Suppressor macrophage (primary cell): Measurements from ENCODE around the gene ACTG1.
"Not testable (repeated sequence)": the region's sequence is repeated elsewhere in the genome, so short reads cannot be mapped to it uniquely, and the experiment has no call there.

ENCODE experiments used
- DNase-seq, 4 experiments: peaks; one replicate each; pipeline ENCODE4 v3.0.0-alpha.2; 2020 to 2022

ACTG1 gene

GRCh38 chr17:81531998-81532404 is 19.4 kb upstream of the ACTG1 start:
- DNase-seq = not testable (repeated sequence)

- not testable (repeated sequence) for DNase-seq
Measured at GRCh38 chr17:81531013-81531412, 18.4 kb upstream of the ACTG1 start.

- no peak for DNase-seq
Measured at GRCh38 chr17:81529437-81529803, 16.8 kb upstream of the ACTG1 start.

GRCh38 chr17:81528651-81529436 is 16.2 kb upstream of the ACTG1 start:
- no peak for DNase-seq

GRCh38 chr17:81528384-81528650 is 15.7 kb upstream of the ACTG1 start:
- DNase-seq = no peak

- DNase-seq = no peak
Measured at GRCh38 chr17:81527591-81528383, 15.2 kb upstream of the ACTG1 start, which contains the start of gene FSCN2. FSCN2 (plus strand) TSS chr17:81528377; CDS start chr17:81528532, 155 bp downstream.

GRCh38 chr17:81526662-81527571 is 14.3 kb upstream of the ACTG1 start:
- no peak for DNase-seq

- DNase-seq = no peak
Measured at GRCh38 chr17:81524865-81525159, 12.2 kb upstream of the ACTG1 start.

GRCh38 chr17:81524039-81524864 is 11.7 kb upstream of the ACTG1 start:
- DNase-seq = no peak

- DNase-seq = no peak
Measured at GRCh38 chr17:81523402-81524038, 10.9 kb upstream of the ACTG1 start.

GRCh38 chr17:81522491-81523401 is 10.1 kb upstream of the ACTG1 start:
- DNase-seq = peak in 3 of 4 experiments; percentile 40 to 61 (median 58)

- DNase-seq = no peak
Measured at GRCh38 chr17:81520021-81520901, 7.7 kb upstream of the ACTG1 start.

- peak in 3 of 4 experiments; percentile 46 to 63 (median 55) for DNase-seq
Measured at GRCh38 chr17:81519284-81520020, 6.9 kb upstream of the ACTG1 start.

GRCh38 chr17:81518785-81519283 is 6.2 kb upstream of the ACTG1 start:
- DNase-seq = peak in 3 of 4 experiments; percentile 47 to 69 (median 65)

- no peak for DNase-seq
Measured at GRCh38 chr17:81518113-81518784, 5.7 kb upstream of the ACTG1 start.

GRCh38 chr17:81517339-81518112 is 4.9 kb upstream of the ACTG1 start:
- peak in 1 of 4 experiments; percentile 29 for DNase-seq

GRCh38 chr17:81517009-81517338 is 4.4 kb upstream of the ACTG1 start:
- no peak for DNase-seq
